Mucosa of gallbladder (tissue), 1 donor: Measurements from ENCODE around the gene FREM2. TPM values are rescaled to one million over a fixed set of nuclear protein-coding genes. Genes with fewer than 3 reads are reported as not detected.

Experiments used
- DNase-seq: peaks from one replicate; pipeline ENCODE4 v3.0.0-alpha.2; 2020; ENCODE audit warnings: low spot score
- total RNA-seq: library from RNA; stranded (reverse); gene quantifications from one replicate; pipeline ENCODE4 v1.2.1, GENCODE V29; 2021
- donor health status: DM: no; HTN: no; CAD: no.

Gene FREM2
- total RNA-seq, 1 donor from 2014 or later, result 16.0 TPM

DNA sequence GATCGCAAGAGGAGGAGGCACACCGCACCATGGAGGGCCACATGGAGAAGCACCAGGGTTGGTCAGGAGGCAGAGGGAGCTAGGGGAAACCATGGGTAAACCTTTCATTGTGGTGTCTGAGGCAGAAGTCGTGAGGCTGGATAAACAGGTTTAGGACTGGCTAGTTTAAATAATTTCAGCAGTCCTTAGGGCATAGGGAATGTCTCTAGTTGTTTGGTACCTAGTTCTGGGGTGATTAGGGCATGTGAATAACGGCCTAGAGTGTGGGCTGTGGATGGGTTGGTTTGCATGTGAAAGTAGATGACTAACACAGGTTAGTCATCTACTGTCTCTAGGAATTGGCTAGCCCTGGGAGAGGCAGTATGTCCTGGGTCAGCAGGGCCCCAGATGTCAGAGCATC, 201.4 kb downstream of the FREM2 start:
- DNase-seq, result no peak

DNA sequence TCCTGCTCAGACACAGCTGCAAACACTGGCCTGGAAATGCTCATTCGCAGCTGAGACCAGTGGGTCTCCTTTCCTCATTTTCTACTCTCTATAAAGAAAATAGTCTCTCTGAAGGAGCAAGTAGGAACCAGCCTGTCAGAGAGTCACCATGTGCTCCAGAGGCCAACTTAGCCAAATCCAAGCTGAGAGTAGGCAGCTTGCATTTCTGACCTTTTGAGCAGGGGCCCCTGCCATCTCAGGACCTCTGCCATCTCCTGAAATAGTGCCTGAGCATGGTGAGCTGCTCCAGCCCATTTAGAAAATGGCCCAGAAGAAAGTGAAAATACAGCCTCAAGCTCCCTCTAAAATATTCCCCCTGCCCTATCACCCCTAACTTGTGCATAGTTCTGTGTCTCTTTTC, 208.2 kb downstream of the FREM2 start:
- DNase-seq, result no peak

DNA sequence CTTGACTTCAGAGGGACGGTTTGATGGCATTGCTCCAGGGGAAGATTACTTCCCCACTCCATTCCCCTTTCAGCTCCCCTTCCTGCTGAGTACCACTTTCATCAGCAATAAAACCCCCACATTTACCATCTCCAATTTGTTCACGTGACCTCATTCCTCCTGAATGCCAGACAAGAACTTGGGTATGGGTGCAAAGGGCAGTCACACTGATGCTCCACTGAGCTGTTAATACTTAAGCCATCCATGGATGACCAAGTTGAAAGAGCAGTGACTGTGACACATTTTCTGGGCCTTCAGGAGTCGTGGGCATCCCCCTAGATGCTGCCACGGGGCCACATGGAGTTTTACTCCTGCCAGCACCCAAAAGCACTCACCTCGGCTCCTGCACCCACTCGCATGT, 210.6 kb downstream of the FREM2 start:
- no peak for DNase-seq

DNA sequence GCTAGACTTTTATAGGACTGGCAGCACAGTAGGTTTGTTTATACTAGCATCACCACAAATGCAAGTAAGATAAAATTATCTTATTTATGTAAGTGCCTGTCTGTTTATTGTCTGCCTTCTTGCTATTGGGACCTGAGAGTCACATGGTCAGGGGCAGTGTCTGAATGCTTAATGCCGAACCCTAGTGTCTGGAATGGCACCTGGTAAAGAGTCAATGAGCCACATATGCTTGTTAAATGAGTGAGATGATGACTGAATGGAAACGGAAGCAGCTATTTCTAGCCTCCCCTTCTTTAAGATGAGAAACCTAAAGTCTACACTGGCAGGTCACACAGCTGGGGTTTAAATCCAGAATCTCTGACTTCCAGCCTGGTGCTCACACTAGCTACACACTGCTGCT, 211.6 kb downstream of the FREM2 start:
- DNase-seq, result no peak

DNA sequence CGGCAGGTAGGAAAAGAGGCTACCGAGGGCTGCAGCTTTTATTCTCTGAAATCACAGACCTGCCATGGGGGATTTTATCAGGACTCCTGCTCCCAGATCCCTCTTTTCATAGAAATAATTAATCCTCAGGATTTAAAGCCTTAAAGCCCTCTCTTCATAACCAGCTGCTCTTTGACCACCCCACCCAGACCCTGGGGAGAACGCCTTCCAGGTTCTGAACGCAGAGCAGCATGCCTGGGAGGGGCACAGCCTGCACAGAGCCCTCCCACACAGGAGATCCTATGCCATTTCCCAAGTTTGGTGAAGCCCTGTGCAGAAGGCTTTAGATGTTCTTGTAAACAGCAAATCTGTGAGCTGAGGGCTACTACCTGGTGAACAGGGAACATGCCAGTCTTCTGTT, 212.7 kb downstream of the FREM2 start:
- no peak for DNase-seq

DNA sequence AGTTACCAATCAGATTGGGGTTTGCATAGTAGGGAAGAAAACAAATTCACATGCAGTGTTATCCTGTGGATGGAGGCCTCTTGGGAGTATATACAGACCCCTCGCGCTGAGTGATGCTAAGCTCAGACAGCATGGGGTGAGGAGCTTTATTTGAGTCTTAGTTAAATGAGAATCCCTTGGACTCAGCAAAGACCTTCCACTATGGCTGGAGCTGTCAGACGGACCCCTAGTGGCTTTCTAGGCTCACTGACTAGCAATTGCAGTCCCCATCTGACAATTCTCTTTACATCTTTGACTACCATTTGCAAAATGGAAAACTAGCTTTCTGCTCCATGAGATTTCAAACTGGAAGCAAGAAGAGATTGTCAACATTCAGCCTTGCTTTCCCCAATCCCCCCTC, 213.3 kb downstream of the FREM2 start:
- no peak for DNase-seq

DNA sequence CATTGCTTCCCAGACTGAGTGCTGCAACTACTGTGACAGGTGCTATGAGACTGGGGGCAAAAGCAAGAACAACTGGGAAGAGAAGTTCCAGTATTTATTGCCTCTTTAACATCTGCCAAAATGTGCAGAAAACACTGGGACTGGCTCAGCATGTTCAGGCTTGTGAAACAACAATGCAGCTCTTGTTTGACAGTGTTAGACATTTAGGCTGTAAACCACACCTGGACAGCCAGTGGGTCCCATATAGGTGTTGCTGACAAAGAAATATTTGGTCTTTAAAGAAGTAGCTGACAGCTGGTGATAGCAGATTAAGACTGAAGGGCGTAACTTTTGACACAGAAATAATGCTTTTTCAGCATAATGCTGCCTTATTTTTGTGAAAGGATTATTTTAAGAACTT, 215.7 kb downstream of the FREM2 start:
- DNase-seq, result no peak

DNA sequence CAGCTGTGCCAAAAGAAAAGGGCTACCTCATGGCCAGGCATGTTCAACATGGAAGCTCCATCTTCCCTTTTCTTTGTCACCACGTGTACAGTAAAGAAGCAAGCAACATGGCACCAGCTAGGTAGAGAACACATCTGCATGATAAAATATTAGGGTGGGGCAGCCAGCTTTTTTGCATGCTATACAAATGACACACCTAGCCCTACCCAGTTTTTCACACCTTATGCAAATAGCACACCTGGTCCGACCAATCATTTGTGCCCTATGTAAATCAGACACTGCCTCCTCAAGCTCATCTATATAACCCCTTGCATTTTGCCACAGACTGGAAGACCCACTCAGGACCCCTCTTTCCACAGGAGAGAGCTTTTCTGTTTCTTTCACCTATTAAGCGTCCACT, 218.2 kb downstream of the FREM2 start:
- no peak for DNase-seq

DNA sequence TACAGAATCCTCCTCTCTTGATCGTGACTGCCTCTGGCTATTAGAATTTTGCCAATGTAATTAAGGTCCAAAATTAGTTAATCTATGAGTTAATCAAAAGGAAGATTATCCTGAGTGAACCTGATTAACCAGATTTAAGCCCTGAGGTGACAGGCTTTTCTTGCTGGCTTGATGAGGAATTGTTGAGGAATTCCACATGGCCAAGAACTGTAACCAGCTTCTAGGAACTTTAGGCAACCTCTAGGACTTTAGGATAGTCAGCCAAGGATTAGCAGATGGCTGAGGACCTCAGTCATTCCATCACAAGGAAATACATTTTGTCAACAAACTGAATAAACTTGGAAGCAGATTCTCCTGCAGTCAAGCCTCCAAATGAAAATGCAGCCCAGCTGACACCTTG, 219.0 kb downstream of the FREM2 start:
- DNase-seq, result no peak

DNA sequence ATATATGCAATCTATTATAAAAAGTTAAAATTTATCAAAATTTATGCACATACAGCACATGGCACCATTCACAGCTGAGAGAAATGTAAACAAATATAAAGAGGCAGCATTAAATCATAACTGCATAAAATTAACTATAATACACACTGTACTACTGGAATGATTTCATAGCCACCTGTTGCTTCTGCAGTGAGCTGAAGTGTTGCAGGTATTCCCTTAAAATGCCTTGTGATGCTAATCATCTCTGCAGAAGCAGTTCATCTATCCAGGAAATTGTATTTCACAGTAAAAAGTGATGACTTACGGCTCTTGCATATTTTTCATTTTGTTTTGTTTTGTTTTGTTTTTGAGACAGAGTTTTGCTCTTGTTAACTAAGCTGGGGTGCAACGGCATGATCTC, 221.7 kb downstream of the FREM2 start:
- DNase-seq, result no peak

DNA sequence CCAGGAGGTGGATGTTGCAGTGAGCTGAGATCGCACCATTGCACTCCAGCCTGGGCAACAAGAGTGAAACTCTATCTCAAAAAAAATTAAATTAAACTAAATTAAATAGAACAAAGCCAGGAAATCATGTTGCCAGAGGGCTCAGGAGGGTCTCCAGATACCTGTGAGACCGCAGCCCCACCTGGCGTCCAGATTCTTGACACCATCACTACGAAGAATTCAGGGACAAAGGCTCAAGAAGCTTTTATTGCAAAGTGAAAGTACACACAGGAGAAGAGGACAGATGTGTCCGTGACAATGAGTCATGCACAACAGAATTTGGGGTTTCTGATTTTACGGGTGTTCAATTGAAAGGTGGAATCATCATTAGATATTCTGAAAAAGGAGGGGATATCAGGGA, 227.2 kb downstream of the FREM2 start:
- DNase-seq, result no peak

DNA sequence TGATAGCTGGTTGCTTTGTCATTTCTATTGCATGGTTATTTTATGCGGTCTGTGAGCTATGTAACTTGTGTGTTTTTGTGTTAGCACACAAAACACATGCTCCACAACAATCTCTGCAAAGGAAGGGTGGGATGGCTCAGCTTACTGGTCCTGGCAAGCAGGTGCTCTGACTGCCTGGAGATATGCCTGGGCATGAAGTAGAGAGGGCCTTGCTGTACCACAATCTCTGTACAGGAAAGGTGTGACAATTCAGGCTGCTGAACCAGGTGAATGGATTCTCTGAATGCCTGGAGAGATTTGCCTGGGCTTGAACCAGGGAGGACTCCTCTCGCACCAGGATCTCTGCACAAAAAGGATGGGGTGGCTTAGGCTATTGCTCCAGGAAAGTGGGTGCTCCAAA, 234.2 kb downstream of the FREM2 start:
- no peak for DNase-seq

DNA sequence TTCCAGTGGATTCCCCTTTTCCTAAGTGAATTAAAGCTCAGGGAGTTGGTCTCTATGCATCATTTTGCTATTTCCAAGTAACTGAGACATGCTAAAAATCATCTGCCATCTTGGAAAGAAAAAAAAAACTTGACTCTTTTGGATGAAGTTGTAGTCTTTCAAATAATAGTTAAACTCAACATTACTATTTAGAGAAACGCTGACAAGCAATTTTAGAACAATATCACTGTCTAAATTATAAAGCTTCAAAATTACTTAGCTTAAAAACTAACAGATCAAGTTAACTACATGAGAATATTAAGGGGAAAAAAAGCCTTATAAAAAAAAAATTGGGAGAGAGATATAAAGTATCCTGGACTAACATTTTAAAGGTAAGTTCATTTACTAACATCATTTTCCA, 235.3 kb downstream of the FREM2 start:
- DNase-seq, result no peak

DNA sequence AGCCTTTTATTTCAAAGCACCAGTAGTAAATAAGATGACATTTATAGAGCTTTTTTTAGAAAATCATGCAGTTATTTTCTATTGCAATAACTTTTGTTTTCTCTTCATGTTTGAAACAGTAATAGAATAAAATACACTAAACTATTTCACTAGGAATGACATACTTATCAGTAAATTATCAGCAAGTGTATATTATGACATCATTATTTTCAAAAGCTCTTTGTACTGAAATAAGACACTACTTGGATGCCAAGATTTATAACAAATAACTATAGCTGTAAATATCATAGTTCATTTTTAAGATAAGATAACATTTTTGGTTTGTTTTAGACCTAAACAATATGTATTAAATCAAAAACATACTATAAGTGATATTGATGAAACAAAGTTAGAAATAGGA, 246.9 kb downstream of the FREM2 start:
- DNase-seq, result no peak
